HG03039 (cell line): ENCODE results near the gene OSTC.
A peak's percentile ranks its signal among the peaks of the same experiment; 100 is the strongest.

Experiments
- ATAC-seq: cut with Tn5 transposase; IDR thresholded peaks from one replicate; pipeline ENCODE4 v1.9.1; 2021; ENCODE audit warnings: mild to moderate bottlenecking, moderate library complexity; ENCODE audit not compliant: unreplicated experiment

The OSTC gene

GRCh38 chr4:108644237-108644636, 6.2 kb upstream of the OSTC start:
- no peak for ATAC-seq

- ATAC-seq, result no peak
Observed at GRCh38 chr4:108646706-108647105, 3.7 kb upstream of the OSTC start.

DNA sequence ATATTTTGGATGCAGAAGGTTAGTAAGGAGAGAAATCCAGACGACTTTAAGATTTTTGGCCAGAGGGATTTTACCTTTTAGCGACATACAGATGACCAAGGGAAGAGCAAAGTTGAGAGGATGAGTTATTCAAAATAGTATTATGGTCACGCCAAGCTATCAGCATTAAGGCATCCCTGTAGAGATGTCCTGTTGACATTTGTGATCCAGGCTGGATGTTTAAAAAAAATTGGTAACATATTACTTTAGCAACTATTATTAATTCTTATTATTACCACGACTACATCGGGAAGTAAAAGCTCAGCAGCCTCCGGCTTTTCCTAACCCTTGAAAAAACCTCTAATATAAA, 562 bp upstream of the OSTC start:
- ATAC-seq, result peak; percentile 7

- no peak for ATAC-seq
Observed at GRCh38 chr4:108651014-108651791, 804 bp downstream of the OSTC start.

GRCh38 chr4:108662629-108663028, 12.2 kb downstream of the OSTC start:
- ATAC-seq, result no peak

DNA sequence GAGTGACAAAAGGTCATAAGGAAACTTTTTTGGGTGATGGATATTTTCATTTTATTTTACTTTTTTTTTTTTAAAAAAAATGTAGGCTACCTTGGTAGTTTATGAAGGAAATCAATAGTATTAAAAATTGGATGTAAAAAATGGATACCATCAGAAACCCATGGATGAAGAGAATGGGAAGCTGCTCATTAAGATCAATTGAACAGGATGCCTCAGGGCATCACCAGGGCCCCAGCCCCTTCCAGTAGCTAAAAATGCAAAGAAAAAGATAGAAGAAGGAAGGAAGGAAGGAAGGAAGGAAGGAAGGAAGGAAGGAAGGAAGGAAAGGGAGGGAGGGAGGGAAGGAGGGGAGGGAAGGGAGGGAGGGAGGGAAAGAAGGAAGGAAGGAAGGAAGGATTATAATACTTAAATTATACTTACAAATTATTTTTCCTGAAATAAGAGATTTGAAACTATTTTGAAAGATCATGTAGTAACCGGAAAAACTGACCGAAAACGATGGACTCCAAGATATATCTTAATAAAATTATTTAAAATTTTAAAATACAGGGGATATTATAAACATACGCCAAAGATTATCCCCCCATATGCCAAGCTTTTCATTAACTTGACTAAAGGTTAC, 24.1 kb downstream of the OSTC start:
- no peak for ATAC-seq

DNA sequence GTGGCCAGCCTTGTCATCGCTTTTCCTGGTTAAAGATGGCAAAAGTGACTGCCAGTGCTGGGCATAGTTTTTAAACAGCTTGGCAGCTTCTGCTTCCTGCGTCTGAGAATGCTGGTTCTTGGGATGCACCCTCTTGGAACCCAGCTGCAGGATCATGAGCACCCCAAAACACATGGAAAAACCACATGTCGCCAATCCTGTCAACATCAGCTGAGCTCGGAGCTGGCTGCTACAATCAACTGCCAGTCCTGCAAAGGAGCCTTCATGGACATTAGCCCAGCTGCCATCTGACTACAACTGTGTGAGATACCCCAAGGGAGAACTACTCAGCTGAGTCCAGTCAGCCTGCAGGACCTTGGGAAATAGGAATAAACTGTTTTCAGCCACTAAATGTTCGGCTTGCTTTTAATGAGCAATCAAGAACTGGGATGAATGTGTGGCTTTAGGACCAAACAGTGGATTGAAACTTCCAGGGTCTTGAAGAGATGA, 31.0 kb downstream of the OSTC start:
- no peak for ATAC-seq

DNA sequence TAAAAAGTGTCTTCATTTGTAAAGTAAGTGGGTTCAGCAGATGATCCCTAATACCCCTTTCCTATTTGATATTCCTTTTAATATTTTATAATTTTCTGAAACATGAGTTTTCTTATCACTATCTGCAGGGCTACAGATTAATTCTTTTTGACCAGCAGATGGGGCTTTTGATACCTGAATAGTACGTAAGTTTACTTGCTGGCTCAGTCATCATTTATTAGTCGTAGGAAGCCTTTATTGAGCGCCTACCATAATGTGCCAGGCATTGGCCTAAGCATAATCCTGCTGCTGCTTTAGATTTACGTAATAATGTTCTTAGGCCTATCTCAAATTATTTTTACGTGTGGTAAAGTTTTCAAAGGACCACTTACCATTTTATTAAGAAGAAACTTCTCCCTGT, 33.1 kb downstream of the OSTC start:
- no peak for ATAC-seq

DNA sequence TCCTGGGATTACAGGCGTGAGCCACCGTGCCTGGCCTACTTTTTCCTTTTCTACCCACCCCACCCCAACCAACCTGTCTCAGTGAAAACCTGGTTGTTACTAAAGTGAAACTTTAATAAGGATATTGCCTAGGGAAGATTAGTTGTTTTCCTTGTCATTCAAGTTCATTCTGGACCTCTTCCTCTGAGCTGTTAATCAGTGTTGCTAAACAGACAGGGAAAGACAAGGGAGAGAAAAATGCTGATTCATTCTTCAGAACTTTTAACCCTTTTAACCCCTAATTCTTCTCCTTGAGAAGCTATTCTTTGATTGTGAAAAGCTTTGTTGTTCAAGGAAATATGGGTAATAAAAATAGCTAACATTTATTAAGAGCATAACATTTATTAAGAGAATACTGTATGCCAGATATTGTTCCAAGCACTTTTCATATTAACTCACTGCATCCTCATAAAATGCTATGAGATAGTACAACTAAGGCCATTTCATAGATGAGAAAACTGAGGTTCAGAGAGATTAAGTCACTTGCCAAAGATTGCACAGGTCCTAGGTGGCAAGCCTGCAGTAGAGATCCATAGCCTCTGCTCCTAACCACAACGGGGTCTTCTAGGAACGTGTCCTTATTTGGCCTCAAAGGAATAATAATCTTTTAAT, 34.8 kb downstream of the OSTC start:
- ATAC-seq, result no peak

DNA sequence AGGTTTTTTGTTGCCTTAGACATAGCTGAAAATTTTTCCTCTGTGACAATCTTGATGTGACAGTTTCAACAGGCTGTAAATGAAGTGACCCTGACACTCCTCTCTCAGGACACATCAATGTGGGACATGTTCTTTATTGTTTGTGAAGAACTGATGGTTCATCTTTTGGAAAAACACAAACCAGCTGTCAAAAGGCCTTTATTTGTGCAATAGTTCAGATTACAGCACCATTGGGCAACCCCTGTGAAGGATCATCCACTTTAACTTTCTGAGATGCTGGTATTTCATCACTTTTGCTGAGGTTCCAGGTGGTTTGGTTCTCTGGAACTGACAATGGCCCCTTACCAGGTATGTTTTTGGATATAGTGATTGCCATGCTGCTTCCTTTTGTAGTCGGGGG, 40.3 kb downstream of the OSTC start:
- ATAC-seq, result no peak

DNA sequence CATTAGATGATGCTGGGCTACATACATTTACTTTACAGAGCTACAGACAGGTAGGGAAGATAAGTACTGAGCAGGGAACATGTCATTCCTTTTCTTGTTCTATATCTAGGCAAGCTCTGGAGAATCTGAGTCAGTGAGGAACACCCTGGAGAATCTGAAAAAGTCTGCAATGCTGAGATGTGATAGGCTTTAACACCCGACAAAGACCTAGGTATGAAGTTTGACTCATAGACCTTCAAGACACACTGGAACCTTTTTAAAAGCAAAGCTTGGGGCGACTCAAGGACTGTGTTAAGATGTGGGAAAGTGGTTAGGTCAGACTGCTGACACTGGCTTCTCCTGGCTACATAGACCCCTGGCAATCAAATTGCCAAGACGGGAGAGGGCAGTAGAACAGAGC, 42.8 kb downstream of the OSTC start:
- ATAC-seq, result no peak

- no peak for ATAC-seq
Observed at GRCh38 chr4:108693819-108694218, 43.4 kb downstream of the OSTC start.

DNA sequence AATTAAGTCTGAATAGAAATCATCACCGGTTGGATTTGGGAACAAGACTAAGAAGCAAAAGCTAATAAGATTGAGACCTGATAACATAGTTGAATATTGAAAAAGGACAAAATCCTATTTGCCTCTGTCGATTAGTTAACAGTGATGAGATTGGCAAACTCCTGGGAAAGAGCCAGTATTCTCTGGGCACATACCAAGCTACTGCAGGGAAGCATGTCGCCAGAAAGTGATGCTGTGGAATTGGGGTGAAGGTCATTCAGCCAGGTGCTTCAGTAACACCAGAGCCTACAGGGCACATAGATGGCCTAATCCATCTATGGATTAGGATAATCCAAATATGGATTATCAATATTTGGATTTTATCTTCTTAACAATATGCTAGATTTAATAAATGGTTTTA, 44.0 kb downstream of the OSTC start:
- no peak for ATAC-seq

GRCh38 chr4:108695062-108695461, 44.7 kb downstream of the OSTC start:
- no peak for ATAC-seq

DNA sequence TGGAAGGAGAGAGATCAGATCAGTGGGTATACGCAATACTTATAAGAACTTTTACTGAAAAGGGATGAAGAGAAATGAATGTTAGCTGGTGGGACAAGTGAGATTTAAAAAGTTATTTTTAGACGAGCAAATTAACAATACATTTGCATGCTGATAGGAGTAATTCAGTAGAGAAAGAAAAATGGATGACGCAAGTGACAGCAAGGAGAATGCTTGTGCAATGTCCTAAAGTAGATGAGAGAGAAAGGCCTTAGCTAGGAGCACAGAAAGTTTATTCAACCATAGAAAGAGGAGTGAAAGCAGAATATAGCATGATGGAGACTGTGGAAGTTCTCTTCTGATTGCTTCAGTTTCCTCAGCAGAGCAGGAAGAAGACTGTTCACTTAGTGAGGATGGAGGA, 45.8 kb downstream of the OSTC start:
- ATAC-seq, result no peak

- no peak for ATAC-seq
Observed at GRCh38 chr4:108700081-108700757, 49.8 kb downstream of the OSTC start.

DNA sequence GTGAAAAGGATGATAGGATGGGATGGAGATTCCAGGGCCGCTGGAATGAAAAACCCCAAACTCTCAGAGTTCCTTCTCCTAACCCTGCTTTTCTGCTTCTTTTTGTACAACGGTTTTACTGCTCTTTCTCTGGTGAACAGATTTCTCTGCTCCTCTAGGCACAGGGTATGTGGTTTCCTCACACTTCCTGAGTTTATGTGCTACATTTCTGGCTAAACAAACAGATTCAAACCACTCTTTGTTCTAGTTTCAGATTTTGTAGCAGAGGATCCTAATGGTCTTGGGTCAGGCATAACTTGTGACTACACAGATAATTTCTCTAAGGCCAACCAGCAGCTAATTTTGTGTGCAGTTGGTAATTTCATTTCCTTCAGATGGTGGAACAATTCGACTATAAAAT, 52.6 kb downstream of the OSTC start:
- no peak for ATAC-seq

DNA sequence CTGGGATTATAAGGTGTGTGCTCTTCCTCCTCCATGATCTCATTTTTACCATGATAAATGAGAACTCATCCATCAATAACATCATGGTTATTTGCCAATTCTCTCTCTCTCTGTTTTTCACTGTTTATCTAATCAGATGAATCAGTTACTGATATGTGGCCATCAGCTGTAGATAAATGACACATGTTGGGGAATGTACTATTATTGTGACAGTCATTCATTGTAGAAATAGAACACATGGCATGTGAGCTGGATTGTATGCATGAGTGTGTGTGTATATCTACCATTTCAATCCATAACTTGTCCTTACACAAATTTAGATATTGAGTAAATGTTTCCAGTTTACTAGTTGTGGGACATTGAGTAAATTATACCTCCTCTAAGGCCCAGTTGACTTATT, 53.0 kb downstream of the OSTC start:
- ATAC-seq, result no peak

DNA sequence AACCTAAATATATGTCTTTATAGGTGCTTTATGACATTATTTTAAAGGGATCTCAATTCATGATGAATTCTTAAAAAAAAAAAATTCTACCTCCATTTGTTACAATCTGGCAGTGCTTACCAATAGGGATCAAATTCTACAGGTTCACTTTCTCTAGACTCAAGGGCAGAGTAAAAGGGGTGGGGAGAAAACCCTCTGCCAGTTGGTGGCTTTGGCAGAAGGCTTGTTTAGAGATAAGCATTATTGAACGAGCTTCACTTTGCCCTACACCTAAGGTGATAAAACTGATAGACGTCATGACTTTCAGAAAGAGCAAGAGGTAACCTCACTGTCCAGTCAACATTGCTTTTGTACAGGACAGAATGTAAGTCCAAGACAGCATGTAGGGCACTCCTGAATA, 53.6 kb downstream of the OSTC start:
- ATAC-seq, result no peak

DNA sequence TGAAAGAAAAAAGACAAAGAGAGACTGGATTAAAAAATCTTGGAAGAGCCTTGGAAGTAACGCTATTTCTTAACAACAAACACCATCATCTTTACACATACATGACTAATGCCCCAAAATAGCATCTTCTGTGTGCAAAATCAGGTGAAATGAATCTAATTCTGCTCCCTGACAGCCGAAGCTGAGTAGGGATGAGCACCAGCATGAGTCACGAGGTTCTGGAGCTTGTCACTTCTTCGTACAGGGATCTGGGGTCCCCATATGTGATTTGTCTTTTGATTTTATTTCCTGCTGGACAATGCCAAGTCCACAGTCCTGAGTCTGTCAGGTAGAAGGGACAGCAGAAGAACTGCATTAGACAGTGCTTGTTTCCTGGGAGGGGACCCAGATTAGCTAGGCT, 55.9 kb downstream of the OSTC start:
- no peak for ATAC-seq

GRCh38 chr4:108709234-108709633, 58.8 kb downstream of the OSTC start:
- ATAC-seq, result no peak

DNA sequence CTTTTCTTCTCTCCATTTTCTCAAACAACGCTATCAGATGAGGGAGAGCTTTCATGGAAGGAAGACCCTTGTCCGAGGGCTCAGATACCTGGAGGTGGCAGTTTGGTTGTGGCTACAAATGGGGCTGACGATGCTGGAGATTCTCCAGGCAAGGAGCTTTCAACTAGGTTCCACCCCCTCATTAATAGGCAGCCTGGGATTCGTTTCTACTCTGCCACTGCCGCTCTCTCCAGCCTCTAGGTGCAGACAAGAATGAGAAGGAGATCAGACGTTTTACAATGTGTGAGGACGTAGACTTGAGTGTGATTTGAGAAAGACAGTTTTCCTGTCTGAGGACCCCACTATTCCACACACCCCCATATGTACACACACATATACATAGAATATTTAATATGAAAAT, 59.3 kb downstream of the OSTC start:
- no peak for ATAC-seq
